ENCODE results near the gene RANBP3.

DNA sequence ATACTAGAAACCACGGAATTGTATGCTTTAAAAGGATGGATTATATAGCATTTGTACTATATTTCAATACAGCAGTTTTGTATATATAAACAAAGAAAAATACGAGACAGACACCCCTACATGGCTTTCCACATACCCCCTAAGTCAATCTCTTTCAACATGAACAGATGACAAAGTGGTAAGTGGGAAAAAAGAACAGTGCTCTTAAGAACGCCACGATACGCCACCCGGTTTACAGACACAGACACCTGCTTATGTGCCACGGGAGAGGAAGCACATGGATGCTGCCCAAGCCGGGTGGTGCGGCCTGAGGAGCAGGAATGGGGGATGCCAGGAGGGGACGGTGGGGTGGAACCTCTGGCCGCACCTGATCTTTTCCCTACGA lies 55.8 kb downstream of the RANBP3 start:
- TF ChIP-seq, protein P1, sequence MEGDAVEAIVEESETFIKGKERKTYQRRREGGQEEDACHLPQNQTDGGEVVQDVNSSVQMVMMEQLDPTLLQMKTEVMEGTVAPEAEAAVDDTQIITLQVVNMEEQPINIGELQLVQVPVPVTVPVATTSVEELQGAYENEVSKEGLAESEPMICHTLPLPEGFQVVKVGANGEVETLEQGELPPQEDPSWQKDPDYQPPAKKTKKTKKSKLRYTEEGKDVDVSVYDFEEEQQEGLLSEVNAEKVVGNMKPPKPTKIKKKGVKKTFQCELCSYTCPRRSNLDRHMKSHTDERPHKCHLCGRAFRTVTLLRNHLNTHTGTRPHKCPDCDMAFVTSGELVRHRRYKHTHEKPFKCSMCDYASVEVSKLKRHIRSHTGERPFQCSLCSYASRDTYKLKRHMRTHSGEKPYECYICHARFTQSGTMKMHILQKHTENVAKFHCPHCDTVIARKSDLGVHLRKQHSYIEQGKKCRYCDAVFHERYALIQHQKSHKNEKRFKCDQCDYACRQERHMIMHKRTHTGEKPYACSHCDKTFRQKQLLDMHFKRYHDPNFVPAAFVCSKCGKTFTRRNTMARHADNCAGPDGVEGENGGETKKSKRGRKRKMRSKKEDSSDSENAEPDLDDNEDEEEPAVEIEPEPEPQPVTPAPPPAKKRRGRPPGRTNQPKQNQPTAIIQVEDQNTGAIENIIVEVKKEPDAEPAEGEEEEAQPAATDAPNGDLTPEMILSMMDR (conservative IDR thresholded peaks at IDR 0.05 in 1 of 2, IDR thresholded peaks at IDR 0.05 in 1 of 2; ENCODE audit: extremely low read depth in 1 of 2, insufficient read depth in 1 of 2, low read depth in 1 of 2, low read length in 2 of 2) = no peak
- no peak for TF ChIP-seq EZH2 (IDR thresholded peaks at IDR 0.05; ENCODE audit: borderline replicate concordance, low read length)
